ENCODE results near the gene LDB2. TPM values are rescaled to one million over a fixed set of nuclear protein-coding genes. Genes with fewer than 3 reads are reported as not detected.

LDB2 gene
- total RNA-seq, 1 donor: 18.8 TPM

- Histone ChIP-seq H2AFZ (ENCODE audit: low read length) (no peak overlapping the region), H3K4me2 (ENCODE audit: insufficient read depth, low read length) (no peak overlapping the region), H3K9me3 (ENCODE audit: low read depth, low read length) (peaks cover 5% of the 10 kb centered on the region), H3K36me3 (ENCODE audit: insufficient read depth, low read length) (no peaks in the 10 kb centered on the region), H3K27me3 (ENCODE audit: insufficient read depth, low read length) (peaks cover 10% of the 10 kb centered on the region), H3K4me3 (ENCODE audit: insufficient read depth, low read length) (no peak overlapping the region), H3K79me2 (ENCODE audit: insufficient read depth, low read length) (no peaks in the 10 kb centered on the region), H4K20me1 (ENCODE audit: insufficient read depth, low read length) (no peaks in the 10 kb centered on the region), H3K4me1 (ENCODE audit: insufficient read depth, low read length) (no peaks in the 10 kb centered on the region), H3K27ac (ENCODE audit: low read depth, low read length) (no peak overlapping the region)
- TF ChIP-seq CTCF (IDR thresholded peaks at IDR 0.05; ENCODE audit: extremely low read depth, low read depth, low read length): no peak
- no peak for DNase-seq (ENCODE audit: insufficient read length, low spot score, missing footprints)
Measured at GRCh38 chr4:16480011-16480410, 418.4 kb downstream of the LDB2 start.

GRCh38 chr4:16472537-16472936, 425.9 kb downstream of the LDB2 start:
- no peak for DNase-seq (ENCODE audit: insufficient read length, low spot score, missing footprints)

DNA sequence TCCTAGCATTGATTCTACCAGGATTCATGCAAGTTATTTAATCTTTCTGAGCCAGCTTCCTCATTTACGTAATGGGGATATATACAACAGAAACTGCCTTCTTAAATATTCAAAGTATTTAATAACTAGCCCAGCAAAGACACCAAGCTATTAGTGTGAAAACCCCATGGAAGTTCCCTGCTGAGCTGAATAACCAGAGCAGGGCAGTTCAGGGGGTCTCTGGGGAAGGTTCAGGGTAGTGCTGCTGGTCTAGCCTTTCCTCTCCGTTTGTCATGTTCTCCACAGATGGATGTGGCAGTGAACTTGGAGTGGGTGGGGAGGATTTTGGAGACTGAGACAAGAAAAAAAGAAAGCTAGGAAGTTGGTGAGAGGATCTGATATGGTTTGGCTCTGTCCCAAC, 431.4 kb downstream of the LDB2 start:
- no peaks in the 10 kb centered on the region for H3K79me2 ChIP-seq (ENCODE audit: insufficient read depth, low read length)
- H2AFZ ChIP-seq (ENCODE audit: low read length): no peak overlapping the region
- peaks cover 2% of the 10 kb centered on the region for H3K4me1 ChIP-seq (ENCODE audit: insufficient read depth, low read length)
- TF ChIP-seq CTCF (IDR thresholded peaks at IDR 0.05; ENCODE audit: extremely low read depth, low read depth, low read length): no peak
- H3K27me3 ChIP-seq (ENCODE audit: insufficient read depth, low read length): peaks cover 7% of the 10 kb centered on the region
- no peak overlapping the region for H3K4me2 ChIP-seq (ENCODE audit: insufficient read depth, low read length)
- DNase-seq (ENCODE audit: insufficient read length, low spot score, missing footprints): no peak
- no peak overlapping the region for H3K4me3 ChIP-seq (ENCODE audit: insufficient read depth, low read length)
- no peaks in the 10 kb centered on the region for H3K9me3 ChIP-seq (ENCODE audit: low read depth, low read length)
- H3K27ac ChIP-seq (ENCODE audit: low read depth, low read length): no peak overlapping the region
- H3K36me3 ChIP-seq (ENCODE audit: insufficient read depth, low read length): no peaks in the 10 kb centered on the region
- no peaks in the 10 kb centered on the region for H4K20me1 ChIP-seq (ENCODE audit: insufficient read depth, low read length)

More at GRCh38 chr4:16472537-16472936, 425.9 kb downstream of the LDB2 start:
- Histone ChIP-seq H3K27me3 (ENCODE audit: insufficient read depth, low read length) (peaks cover 6% of the 10 kb centered on the region), H3K4me1 (ENCODE audit: insufficient read depth, low read length) (no peaks in the 10 kb centered on the region), H3K27ac (ENCODE audit: low read depth, low read length) (no peak overlapping the region), H3K36me3 (ENCODE audit: insufficient read depth, low read length) (no peaks in the 10 kb centered on the region), H3K9me3 (ENCODE audit: low read depth, low read length) (peaks cover 5% of the 10 kb centered on the region), H4K20me1 (ENCODE audit: insufficient read depth, low read length) (no peaks in the 10 kb centered on the region), H2AFZ (ENCODE audit: low read length) (no peak overlapping the region), H3K4me2 (ENCODE audit: insufficient read depth, low read length) (no peak overlapping the region), H3K4me3 (ENCODE audit: insufficient read depth, low read length) (no peak overlapping the region), H3K79me2 (ENCODE audit: insufficient read depth, low read length) (no peaks in the 10 kb centered on the region)
- TF ChIP-seq CTCF (IDR thresholded peaks at IDR 0.05; ENCODE audit: extremely low read depth, low read depth, low read length): no peak

DNA sequence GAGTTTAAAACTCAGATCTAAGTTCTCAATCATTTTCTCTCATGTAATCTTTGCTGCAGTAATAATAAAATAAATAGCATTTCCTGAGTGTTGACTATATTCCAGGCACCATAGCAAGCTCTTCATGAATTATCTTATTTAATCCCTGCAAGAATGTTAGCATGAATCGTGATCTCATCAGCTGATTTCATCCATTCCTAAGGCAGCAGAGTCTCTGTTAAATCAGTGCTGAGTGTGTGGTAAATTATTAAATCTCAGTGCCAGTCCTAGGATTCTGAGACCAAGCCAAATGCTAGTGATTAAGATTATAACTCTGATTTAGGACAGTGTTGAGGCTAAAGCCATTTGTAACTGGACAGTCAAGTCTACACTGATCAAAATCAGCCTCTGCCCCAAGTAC, 431.9 kb downstream of the LDB2 start:
- H3K36me3 ChIP-seq (ENCODE audit: insufficient read depth, low read length): no peaks in the 10 kb centered on the region
- no peaks in the 10 kb centered on the region for H3K79me2 ChIP-seq (ENCODE audit: insufficient read depth, low read length)
- no peaks in the 10 kb centered on the region for H4K20me1 ChIP-seq (ENCODE audit: insufficient read depth, low read length)
- TF ChIP-seq CTCF (IDR thresholded peaks at IDR 0.05; ENCODE audit: extremely low read depth, low read depth, low read length): no peak
- no peak overlapping the region for H2AFZ ChIP-seq (ENCODE audit: low read length)
- no peaks in the 10 kb centered on the region for H3K9me3 ChIP-seq (ENCODE audit: low read depth, low read length)
- peaks cover 2% of the 10 kb centered on the region for H3K4me1 ChIP-seq (ENCODE audit: insufficient read depth, low read length)
- no peak overlapping the region for H3K4me2 ChIP-seq (ENCODE audit: insufficient read depth, low read length)
- DNase-seq (ENCODE audit: insufficient read length, low spot score, missing footprints): no peak
- no peak overlapping the region for H3K4me3 ChIP-seq (ENCODE audit: insufficient read depth, low read length)
- H3K27me3 ChIP-seq (ENCODE audit: insufficient read depth, low read length): peaks cover 7% of the 10 kb centered on the region
- no peak overlapping the region for H3K27ac ChIP-seq (ENCODE audit: low read depth, low read length)

All from osteoblast (primary cell).